ENCODE results near the gene MT1G.
"Not testable (repeated sequence)": the region's sequence is repeated elsewhere in the genome, so short reads cannot be mapped to it uniquely, and the experiment has no call there.

The MT1G gene

DNA sequence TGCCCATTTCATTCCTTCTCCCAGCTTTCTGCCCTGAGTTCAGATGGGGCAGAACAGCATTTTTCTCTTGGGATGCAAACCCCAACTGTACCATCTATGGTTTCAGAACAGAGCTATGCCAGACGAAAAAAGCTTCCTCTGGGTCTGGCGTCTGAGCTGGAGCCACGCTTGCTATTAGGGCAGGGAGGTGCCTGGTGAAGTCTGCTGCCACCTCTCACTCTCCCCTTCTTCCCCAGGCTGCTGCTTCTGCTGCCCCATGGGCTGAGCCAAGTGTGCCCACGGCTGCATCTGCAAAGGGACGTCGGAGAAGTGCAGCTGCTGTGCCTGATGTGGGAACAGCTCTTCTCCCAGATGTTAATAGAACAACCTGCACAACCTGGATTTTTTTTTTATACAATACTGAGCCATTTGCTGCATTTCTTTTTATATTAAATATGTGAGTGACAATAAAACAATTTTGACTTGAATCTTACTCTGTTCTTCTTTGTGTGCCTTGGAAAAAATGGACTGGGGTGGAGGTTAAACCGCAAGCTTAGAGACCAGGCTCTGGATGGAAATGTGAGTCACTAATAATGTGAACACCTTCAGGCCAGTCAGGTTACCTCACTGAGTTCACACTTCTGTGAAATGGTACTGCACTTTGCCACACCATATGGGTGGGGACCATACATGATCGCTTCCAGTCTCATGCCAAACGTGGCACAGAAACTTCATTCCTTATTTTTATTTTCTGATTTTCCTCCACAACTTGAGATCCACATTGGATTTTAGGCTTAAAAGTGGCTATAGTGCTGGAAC is 31.1 kb downstream of the MT1G start:
- DNase-seq (ENCODE audit: low read depth), result no peak

DNA sequence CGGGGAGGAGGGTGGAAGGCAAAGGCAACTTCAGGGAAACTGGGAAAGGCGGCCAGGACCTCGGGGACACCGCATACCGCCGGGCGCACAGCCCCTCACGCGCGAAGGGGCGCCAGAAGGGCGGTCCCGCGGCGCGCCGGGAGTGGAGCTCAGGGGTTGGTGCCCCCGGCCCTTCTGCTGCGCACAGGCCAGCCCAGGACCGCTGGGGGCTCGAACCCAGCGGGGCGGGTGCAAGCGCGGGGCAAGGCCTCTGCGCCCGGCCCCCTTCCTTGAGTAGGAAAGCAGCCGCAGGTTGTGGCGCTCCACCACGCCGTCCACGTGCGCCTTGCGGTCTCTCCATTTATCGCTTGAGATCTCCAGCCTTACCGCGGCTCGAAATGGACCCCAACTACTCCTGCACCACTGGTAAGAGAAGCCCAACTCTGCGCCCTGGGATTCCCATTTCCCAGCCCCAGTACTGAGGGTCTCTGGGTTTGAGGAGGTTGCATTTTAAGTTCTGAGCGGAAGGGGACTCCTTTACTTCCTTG is 32.4 kb downstream of the MT1G start:
- DNase-seq (ENCODE audit: low read depth), result no peak

GRCh38 chr16:56634715-56635440 is 33.0 kb downstream of the MT1G start:
- no peak for DNase-seq (ENCODE audit: low read depth)

DNA sequence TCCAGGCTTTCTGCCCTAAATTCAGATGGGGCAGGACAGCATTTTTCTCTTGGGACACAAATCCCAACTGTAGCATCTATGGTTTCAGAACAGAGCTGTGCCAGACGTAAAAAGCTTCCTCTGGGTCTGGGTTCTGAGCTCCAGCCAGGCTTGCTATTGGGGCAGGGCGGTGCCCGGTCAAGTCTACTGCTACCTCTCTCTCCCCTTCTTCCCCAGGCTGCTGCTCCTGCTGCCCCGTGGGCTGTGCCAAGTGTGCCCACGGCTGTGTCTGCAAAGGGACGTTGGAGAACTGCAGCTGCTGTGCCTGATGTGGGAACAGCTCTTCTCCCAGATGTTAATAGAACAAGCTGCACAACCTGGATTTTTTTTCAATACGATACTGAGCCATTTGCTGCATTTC is 34.3 kb downstream of the MT1G start:
- no peak for DNase-seq (ENCODE audit: low read depth)

DNA sequence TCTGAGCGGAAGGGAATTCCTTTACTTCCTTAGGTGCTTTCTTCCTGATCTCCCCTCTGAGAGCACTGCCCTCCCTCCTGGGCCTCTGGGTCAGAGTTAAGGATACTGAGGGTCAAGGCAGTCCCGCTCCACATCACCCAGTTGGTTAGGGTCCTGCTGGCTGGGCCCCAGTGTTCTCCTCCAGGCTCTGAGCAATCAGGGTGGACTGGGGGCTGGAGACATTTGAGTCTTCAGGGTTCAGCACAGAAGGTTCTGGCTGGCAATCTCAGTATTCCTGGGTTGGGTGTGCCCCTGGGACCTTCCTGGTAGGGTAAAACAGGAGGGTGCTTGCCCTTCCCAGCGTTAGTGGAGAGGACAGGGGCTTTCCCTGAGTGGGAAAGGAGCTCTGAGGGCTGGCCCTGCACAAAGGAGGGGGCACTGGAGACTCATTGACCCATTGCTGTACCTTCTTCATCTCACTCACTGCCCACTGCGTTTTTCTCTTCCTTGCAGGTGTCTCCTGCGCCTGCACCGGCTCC is 35.0 kb downstream of the MT1G start:
- DNase-seq (ENCODE audit: low read depth), result no peak

- no peak for DNase-seq (ENCODE audit: low read depth)
These were observed 35.6 kb downstream of the MT1G start, which contains the start of gene MT1M for GRCh38 chr16:56632156-56632847. Gene MT1M, plus strand, starts transcription at chr16:56632659. Its CDS starts 73 bp downstream, at chr16:56632732.

DNA sequence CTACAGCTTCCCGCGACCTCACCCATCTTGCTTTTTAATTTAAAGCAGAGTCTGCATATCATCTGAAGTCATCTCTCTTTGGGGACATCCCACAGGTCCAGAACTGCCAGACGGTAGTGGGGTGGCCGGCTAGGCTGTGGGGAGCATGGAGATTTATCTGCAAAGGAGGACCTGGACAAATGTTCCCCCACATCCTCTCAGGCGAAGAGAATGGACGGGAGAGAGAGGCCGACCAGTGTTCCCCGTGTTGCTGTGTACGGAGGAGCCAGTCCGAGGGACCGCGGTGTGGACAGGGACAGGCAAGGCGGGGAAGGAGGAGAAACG is 36.1 kb downstream of the MT1G start:
- DNase-seq (ENCODE audit: low read depth), result no peak

DNA sequence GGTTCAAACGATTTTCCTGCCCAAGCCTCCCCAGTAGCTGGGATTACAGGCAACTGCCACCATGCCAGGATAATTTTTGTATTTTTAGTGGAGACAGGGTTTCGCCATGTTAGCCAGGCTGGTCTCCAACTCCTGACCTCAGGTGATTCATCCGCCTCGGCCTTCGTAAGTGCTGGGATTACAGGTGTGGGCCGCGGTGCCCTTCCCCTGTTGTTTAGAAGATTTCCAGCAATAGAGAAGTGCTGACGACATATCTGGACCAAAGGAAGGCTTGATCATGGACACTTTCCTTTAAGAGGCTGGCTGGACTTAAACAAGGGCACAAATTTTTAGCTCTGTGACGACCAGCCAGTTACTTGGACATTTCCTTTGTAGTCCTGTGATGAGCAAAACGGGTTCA is 36.7 kb downstream of the MT1G start:
- DNase-seq (ENCODE audit: low read depth), result no peak

- no peak for DNase-seq (ENCODE audit: low read depth)
These were observed 37.7 kb downstream of the MT1G start for GRCh38 chr16:56630134-56630533.

- no peak for DNase-seq (ENCODE audit: low read depth)
These were observed 38.3 kb downstream of the MT1G start for GRCh38 chr16:56629531-56629930.

- no peak for DNase-seq (ENCODE audit: low read depth)
These were observed 39.1 kb downstream of the MT1G start for GRCh38 chr16:56628486-56629350.

DNA sequence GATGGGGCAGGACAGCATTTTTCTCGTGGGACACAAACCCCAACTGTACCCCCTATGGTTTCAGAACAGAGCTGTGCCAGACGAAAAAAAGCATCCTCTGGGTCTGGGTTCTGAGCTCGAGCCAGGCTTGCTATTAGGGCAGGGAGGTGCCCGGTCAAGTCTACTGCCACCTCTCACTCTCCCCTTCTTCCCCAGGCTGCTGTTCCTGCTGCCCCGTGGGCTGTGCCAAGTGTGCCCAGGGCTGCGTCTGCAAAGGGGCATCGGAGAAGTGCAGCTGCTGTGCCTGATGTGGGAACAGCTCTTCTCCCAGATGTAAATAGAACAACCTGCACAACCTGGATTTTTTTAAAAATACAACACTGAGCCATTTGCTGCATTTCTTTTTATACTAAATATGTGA is 41.2 kb downstream of the MT1G start:
- DNase-seq (ENCODE audit: low read depth), result no peak

DNA sequence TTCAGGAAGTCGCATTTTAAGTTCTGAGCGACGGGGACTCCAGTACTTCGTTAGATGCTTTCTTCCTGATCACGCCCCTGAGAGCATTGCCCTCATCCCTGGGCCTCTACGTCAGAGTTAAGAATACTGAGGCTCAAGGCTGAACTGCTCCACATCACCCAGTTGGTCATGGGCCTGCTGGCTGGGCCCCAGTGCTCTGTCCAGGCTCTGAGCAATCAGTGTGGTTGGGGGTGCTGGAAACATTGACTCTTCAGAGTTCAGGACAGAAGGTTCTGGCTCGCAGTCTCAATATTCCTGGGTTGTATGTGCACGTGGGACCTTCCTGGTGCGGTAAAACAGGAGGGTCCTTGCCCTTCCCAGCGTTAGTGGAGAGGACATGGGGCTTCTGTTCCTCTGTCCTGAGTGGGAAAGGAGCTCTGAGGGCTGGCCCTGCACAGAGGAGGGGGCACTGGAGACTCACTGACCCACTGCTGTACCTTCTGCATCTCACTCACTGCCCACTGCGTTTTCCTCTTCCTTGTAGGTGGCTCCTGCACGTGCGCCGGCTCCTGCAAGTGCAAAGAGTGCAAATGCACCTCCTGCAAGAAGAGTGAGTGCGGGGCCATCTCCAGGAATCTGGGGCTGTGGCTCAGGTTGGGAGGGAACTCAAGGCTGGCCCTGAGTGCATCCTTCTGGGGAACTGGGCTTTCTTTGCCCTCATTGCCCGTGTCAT is 41.8 kb downstream of the MT1G start:
- DNase-seq (ENCODE audit: low read depth), result no peak

- no peak for DNase-seq (ENCODE audit: low read depth)
These were observed 42.5 kb downstream of the MT1G start, which contains the start of gene MT1E for GRCh38 chr16:56625140-56625942. Gene MT1E, plus strand, starts transcription at chr16:56625781. Its CDS starts 71 bp downstream, at chr16:56625852.

DNA sequence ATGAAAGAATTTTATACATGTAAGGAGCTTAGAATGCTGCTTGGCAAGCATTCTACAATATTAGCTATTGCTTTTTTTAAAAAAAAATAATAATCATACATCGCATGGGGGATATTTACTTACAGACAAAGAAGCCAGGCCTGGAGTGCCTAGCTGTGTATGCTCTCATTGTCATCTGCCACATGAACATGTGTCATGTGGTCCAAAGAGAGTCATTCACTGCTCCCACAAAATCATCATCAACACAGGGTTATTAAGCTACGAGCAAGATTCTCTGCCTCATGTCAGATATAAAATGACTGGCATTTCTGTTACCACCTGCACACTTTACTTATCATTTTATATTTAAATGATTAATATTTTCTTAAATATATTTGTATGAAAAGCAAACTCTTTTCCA is 44.2 kb downstream of the MT1G start:
- no peak for DNase-seq (ENCODE audit: low read depth)

DNA sequence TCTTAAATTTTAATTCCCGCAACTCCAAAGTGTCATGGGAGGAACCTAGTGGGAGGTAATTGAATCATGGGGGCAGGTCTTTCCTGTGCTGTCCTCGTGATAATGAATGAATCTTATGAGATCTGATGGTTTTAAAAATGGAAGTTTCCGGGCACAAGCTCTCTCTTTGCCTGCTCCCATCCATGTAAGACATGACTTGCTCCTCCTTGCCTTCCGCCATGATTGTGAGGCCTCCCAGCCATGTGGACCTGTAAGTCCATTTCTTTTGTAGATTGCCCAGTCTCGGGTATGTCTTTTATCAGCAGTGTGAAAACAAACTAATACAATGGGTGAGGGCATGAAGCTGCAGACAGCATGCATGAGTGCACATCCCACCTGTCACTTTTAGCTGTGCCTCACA is 44.7 kb downstream of the MT1G start:
- not testable (repeated sequence) for DNase-seq (ENCODE audit: low read depth)

GRCh38 chr16:56621665-56622445 is 46.0 kb downstream of the MT1G start:
- not testable (repeated sequence) for DNase-seq (ENCODE audit: low read depth)

GRCh38 chr16:56620339-56620897 is 47.4 kb downstream of the MT1G start:
- no peak for DNase-seq (ENCODE audit: low read depth)

DNA sequence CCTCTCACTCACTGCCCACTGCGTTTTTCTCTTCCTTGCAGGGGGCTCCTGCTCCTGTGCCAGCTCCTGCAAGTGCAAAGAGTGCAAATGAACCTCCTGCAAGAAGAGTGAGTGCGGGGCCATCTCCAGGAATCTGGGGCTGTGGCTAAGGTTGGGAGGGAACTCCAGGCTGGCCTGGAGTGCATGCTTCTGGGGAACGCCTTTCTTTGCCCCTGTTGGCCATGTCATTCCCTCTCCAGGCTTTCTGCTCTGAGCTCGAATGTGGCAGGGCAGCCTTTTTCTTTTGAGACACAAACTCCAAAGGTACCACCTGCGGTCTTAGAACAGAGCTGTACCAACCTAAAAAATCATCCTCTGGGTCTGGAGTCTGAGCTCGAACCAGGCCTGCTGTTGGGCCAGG is 49.7 kb downstream of the MT1G start:
- DNase-seq (ENCODE audit: low read depth), result no peak
